Upper lobe of left lung (tissue), 4 donors: Measurements from ENCODE around the gene HOXC5.

Source experiments
- EP300 ChIP-seq, 4 donors: sonication (generic); formaldehyde crosslinking; IDR thresholded peaks; one replicate each; pipeline ENCODE4 v1.5.1; 2017; ENCODE audit warnings: antibody characterized with exemption in 4 of 4, control low read depth in 2 of 4
- POLR2A ChIP-seq, 4 donors: fragments of 450-650 bp; IDR thresholded peaks; one replicate each; pipeline ENCODE4 v1.5.1; 2016 to 2017; ENCODE audit warnings: antibody characterized with exemption in 4 of 4, mild to moderate bottlenecking in 2 of 4
- TF ChIP-seq, protein P1 (sequence below), 6 experiments: fragments of 450-650 bp in 4 of 6; fragments of 200-600 bp in 2 of 6; sonication (generic) in 2 of 6; IDR thresholded peaks; one replicate each; pipeline ENCODE4 v1.5.1; 2016 to 2019; ENCODE audit warnings: antibody characterized with exemption in 6 of 6

DNA sequence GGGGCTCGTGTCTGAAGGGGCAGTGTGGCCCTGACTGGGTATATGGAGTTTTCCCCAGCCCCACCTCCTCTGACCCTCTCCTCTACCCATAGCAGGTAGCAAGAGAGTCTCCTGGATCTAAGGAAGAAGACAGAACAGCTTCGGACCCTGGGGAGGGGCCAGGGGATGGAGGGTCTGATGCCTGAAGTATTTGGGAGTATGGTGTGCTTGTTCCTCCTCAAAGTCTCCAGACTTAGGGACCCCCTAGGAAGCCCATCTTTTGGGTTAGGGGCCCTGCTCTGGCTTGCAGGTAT lies 24.6 kb upstream of the HOXC5 start:
- TF ChIP-seq POLR2A (IDR thresholded peaks at IDR 0.05) (no peak), EP300 (IDR thresholded peaks at IDR 0.05) (no peak)
- TF ChIP-seq, protein P1, sequence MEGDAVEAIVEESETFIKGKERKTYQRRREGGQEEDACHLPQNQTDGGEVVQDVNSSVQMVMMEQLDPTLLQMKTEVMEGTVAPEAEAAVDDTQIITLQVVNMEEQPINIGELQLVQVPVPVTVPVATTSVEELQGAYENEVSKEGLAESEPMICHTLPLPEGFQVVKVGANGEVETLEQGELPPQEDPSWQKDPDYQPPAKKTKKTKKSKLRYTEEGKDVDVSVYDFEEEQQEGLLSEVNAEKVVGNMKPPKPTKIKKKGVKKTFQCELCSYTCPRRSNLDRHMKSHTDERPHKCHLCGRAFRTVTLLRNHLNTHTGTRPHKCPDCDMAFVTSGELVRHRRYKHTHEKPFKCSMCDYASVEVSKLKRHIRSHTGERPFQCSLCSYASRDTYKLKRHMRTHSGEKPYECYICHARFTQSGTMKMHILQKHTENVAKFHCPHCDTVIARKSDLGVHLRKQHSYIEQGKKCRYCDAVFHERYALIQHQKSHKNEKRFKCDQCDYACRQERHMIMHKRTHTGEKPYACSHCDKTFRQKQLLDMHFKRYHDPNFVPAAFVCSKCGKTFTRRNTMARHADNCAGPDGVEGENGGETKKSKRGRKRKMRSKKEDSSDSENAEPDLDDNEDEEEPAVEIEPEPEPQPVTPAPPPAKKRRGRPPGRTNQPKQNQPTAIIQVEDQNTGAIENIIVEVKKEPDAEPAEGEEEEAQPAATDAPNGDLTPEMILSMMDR (IDR thresholded peaks at IDR 0.05) = no peak
